Measurements from ENCODE around the gene ASIP.

Gene ASIP

DNA sequence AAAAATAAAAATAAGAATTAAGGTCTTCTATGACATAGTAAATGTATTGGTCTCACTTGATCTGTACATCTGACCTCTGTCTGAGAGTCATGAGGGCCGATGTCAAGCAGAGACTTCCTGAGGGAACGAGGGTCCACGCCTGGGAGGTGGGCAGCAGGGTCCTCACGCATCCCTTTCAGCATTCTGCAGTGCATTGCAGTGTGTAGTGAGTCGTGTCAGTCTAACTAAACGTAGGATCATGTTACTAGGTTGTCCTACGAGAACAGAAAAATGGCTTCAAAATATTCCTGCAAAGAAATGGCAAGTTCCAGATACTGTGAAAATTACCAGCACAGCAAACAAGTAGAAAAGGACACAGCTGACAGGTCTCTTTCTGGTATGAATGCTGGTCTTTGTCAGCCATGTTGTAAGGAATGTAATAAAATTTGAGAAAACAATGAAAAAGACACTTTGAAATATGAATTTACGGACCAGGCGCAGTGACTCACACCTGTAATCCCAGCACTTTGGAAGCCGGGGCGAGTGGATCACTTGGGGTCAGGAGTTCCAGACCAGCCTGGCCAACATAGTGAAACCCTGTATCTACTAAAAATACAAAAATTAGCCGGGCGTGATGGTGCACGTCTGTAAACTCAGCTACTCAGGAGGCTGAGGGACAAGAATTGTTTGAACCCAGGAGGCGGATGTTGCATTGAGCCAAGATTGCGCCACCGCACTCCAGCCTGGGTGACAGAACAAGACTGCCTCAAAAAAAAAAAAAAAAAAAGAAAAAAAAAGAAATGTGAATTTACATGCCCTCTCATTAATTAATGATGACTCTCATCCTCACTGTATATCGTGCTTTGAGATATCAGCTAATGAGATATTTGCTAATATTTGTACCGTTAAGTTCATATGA lies 64.4 kb downstream of the ASIP start:
- TF ChIP-seq, protein P1, sequence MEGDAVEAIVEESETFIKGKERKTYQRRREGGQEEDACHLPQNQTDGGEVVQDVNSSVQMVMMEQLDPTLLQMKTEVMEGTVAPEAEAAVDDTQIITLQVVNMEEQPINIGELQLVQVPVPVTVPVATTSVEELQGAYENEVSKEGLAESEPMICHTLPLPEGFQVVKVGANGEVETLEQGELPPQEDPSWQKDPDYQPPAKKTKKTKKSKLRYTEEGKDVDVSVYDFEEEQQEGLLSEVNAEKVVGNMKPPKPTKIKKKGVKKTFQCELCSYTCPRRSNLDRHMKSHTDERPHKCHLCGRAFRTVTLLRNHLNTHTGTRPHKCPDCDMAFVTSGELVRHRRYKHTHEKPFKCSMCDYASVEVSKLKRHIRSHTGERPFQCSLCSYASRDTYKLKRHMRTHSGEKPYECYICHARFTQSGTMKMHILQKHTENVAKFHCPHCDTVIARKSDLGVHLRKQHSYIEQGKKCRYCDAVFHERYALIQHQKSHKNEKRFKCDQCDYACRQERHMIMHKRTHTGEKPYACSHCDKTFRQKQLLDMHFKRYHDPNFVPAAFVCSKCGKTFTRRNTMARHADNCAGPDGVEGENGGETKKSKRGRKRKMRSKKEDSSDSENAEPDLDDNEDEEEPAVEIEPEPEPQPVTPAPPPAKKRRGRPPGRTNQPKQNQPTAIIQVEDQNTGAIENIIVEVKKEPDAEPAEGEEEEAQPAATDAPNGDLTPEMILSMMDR (IDR thresholded peaks at IDR 0.05; ENCODE audit: borderline replicate concordance, insufficient read depth, low read depth, low read length): no peak
- H3K4me3 ChIP-seq (ENCODE audit: low read depth, low read length): no peak overlapping the region

- no peak overlapping the region for H3K4me3 ChIP-seq (ENCODE audit: low read depth, low read length)
- TF ChIP-seq, protein P1 (IDR thresholded peaks at IDR 0.05; ENCODE audit: borderline replicate concordance, insufficient read depth, low read depth, low read length): no peak
These were observed 68.5 kb downstream of the ASIP start for GRCh38 chr20:34309691-34310090.

DNA sequence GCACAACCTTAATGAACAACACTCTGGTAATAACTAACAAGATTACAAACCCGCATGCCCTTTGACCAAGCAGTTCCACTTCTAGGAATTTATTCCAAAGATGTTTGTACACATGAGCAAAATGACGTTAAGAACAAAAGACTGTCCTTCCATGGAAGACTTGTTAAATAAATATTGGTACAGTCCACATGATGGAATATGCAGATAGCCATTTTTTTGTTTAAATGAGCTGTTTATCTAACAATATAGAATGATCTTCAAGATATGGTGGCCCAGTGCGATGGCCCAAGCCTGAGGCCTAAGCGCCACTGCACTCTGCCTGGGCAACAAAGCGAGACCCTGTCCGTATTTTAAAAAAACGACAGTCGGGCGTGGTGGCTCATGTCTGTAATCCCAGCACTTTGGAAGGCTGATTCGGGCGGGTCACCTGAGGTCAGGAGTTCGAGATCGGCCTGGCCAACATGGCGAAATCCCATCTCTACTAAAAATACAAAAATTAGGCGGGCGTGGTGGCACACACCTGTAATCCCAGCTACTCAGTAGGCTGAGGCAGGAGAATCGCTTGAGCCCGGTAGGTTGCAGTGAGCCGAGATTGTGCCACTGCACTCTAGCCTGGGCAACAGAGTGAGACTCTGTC lies 69.4 kb downstream of the ASIP start:
- H3K4me3 ChIP-seq (ENCODE audit: low read depth, low read length): no peak overlapping the region
- TF ChIP-seq, protein P1 (IDR thresholded peaks at IDR 0.05; ENCODE audit: borderline replicate concordance, insufficient read depth, low read depth, low read length): no peak

DNA sequence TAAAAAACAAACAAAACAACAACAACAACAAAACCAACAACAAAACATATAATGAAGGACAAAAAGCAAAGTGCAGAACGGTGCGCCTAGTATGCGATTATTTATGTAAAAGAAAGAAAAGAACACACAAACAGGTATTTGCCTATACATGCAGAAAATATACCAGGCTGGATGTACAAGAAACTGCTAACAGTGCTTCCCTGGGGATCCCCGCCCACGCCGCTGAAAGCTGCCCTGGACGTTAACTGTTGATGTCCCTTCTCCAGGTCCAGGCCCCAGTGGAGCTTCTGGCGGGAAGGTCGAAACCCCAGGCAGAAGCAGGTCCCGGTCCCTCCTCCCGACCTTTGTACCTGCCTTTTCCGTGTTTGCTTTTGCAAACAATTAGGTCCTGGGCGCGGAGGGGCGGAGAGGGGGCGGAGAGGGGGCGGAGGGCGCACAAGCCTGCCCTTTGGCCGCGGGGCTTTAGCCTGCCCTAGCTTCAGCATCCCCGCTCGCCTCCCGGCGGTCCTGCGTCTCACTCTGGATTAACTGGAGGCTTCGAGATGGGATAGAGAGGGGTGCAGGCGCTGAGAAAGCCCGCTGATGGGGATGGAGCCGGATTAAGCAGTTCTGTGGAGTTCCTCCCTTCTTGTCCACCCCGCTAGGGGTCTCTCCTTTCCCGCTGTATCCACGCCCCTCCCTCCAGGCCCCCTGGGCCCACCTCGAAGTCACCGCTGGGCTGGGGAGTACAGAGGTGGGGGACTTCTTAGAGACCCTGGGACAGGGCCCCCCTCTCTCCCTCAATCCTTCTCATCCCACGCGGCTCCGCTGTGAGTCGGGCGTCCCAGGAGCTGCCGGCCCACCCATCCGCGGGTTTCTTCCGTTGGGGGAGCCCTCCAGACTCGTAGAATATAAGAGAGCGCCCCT lies 70.1 kb downstream of the ASIP start:
- TF ChIP-seq, protein P1 (IDR thresholded peaks at IDR 0.05; ENCODE audit: borderline replicate concordance, insufficient read depth, low read depth, low read length): 0 out of 2 replicates have a peak, but pooled peaks have one; percentile 9
- H3K4me3 ChIP-seq (ENCODE audit: low read depth, low read length): no peak overlapping the region

DNA sequence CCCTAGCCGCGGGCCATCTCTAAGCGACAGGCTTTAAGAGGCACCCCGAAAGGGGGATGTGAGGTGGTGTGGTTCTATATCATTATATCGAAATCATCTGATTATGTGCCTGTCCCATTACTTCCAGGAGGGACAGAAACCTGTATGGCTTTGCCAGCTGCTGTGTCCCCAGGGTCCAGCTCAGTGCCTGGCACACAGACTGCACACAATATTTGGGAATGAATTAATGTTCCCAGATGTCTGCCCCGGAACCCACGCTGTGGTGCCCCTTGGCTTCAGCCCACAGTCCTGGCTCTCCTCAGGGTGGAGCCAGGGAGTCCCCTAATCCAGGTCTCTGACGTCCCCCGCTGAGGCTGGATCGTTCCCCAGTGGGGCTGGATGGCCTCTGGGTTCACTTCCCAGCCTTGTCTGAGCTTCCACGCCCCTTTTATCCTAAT lies 70.8 kb downstream of the ASIP start:
- H3K4me3 ChIP-seq (ENCODE audit: low read depth, low read length): no peak overlapping the region
- TF ChIP-seq, protein P1 (IDR thresholded peaks at IDR 0.05; ENCODE audit: borderline replicate concordance, insufficient read depth, low read depth, low read length): no peak

DNA sequence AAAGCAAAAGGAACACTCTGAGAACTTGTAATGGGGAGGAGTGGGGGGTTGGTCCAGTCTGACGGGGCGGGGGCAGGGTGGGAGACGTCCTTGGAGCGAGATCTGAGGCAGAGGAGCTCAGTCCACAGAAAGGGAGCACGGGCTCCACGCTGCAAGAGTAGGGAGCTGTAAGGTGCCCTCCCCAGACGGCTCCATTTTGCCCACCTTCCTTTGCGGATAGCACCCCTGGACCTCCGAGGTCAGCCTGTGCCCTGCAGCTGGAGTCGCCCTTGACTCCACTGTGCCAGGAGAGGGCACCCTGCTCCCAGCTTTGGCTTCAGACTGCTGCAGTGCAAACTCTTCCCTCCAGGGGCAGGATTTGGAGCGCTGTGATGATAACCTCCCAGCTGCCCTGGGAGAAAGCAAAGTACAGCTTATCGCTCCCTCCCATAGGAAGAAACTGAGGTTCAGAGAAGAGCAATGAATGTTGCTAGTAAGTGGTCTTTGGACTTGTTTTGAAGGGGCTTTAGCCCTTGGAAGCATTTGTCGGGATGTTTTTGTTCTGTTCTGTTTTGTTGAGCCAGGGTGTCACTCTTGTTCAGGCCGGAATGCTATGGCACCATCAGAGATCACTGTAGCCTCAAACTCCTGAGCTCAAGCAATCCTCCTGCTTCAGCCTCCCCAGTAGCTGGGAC lies 71.5 kb downstream of the ASIP start:
- TF ChIP-seq, protein P1 (IDR thresholded peaks at IDR 0.05; ENCODE audit: borderline replicate concordance, insufficient read depth, low read depth, low read length): peak; percentile 100
- H3K4me3 ChIP-seq (ENCODE audit: low read depth, low read length): no peak overlapping the region

All from GM12875 (cell line).